IPS-11a (cell line): Measurements from ENCODE around the gene ANXA3.

Experiments
- H3K4me3 ChIP-seq: one replicate; pipeline ENCODE4 v1.5.1; 2013; ENCODE audit warnings: low read depth, low read length, control low read depth

Gene ANXA3

GRCh38 chr4:78610546-78611214 is 59.1 kb downstream of the ANXA3 start:
- H3K4me3 ChIP-seq, result no peak overlapping the region

GRCh38 chr4:78611215-78611558 is 59.6 kb downstream of the ANXA3 start:
- H3K4me3 ChIP-seq, result no peak overlapping the region

DNA sequence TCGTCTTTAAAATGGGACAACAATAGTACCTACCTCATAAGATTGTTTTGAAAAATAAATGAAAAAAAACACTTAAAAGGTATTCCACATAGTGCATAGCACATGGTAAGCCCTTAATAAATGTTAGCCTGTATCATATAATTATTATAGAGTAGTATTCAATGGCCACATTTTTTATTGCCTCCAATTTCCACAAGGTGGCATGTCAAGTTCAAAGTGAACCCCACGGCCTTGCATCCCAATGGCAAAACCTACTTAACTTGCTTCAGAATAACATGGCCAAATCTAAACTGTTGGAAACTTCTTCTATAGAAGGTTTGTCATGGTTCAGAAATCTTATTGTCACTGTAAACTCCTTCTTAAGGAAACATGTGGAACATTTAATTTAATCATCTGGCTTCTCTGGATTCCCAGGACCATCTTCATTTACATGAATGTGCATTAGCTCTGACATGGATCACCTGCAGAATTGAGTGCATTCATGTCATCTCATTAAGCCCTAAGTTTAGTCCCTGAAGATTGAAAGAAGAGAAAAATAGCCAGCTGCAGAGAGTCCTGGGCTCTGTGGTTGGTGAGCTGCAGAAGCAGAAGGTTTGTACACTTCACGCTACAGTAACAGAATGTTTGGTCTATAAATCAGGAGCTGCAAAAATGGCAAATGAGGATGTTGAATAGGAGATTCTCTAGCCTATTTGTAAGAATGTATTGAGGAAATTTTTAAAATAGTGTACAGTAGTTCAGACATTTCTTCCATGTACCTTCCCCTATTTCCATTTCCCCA is 61.0 kb downstream of the ANXA3 start:
- H3K4me3 ChIP-seq, result no peak overlapping the region

GRCh38 chr4:78613522-78614321 is 62.2 kb downstream of the ANXA3 start:
- H3K4me3 ChIP-seq, result no peak overlapping the region

DNA sequence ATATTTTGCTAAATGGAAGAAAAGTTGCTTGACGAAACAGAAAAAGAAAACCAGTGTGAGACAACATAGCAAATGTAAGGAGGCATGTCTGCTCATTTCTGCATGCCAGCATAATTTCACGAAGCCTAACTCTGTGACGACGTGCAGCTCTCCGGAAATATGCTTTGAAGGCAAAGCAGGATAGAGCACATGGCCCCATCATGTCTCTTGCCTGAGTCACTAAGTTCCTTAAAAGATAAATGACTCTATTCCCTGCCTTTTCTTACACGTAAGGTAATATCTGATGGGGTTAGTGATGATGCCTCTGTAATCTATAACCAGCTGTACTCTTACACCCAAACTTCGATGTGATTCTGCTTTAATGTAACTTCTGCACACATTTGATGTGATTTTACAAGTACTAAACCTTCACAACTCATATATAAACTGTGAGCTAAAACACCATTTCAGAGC is 64.5 kb downstream of the ANXA3 start:
- no peak overlapping the region for H3K4me3 ChIP-seq

DNA sequence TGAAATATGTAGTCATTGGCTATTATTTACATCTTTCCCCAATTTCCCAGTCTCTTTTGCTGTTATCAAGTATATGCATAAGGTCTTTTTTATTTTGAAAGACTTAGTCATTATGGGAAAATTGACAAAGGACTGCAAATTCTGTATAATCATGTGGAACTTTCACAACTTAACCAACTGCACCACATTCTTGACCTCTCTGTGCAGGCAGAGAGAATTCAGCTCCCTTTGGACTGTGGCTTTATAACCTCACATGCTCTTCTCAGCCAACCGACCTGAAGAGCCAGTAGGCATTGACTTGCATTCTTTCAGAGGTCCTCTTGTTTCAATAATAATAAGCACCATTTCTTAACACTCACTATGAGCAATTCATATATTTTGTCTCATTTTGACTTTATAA is 66.9 kb downstream of the ANXA3 start:
- H3K4me3 ChIP-seq, result no peak overlapping the region

- no peak overlapping the region for H3K4me3 ChIP-seq
Observed at GRCh38 chr4:78621395-78621794, 69.8 kb downstream of the ANXA3 start.

DNA sequence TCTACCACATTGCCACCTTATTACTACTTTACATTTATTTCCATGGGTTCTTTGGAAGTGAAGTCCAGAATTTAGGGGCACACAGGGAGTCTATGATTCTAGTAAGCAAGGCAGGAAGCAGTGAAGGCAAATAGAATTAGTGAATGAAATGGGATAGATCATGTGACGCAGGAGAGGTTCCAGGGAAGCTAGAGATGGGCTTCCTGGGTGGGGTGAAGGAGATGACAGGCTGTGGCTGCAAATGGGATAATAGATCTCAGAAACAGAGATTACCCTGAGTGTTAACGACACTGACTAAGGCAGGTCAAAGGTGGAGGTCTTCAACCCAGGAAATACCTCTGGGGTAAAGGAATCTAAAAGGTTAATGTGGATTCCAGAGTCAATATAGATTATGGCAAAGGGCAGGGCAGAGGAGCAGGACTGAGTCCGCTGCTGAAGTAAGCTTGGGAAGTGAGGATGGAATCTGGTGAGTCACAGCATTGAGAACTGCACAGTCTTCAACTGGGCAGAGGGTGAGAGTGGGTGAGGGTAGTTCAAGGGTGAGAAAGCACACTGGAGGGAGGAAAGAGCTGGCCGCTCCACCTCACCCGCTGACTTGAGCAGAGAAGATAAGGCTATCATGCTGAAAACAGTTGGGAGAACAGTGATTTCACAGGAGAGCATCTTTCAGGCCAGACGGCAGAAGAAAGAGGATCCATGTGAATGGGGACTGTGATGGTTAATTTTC is 70.8 kb downstream of the ANXA3 start:
- H3K4me3 ChIP-seq, result no peak overlapping the region

DNA sequence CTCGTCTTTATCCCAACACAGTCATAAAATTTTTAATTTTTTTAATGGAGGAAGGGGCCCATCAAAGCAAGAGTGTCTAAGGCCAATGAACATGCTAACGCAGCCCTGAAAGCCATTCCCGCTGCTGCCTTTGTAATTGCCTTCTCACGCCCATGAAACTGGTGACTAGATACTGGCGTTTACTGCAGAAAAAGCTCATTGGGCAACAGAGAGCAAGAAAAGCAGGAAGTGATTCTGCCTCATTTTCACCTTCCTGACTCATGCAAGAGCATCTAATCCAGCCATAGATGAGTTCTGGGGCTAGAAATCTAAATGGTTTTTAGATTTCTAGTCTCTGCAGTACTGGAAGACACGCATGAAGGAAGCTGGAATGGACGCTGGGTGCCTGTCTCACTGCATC is 72.5 kb downstream of the ANXA3 start:
- no peak overlapping the region for H3K4me3 ChIP-seq

GRCh38 chr4:78625073-78625472 is 73.5 kb downstream of the ANXA3 start:
- H3K4me3 ChIP-seq, result no peak overlapping the region

GRCh38 chr4:78627046-78627965 is 75.7 kb downstream of the ANXA3 start:
- H3K4me3 ChIP-seq, result no peak overlapping the region

- no peak overlapping the region for H3K4me3 ChIP-seq
Observed at GRCh38 chr4:78627966-78628678, 76.6 kb downstream of the ANXA3 start.

GRCh38 chr4:78629991-78630541 is 78.5 kb downstream of the ANXA3 start:
- no peak overlapping the region for H3K4me3 ChIP-seq

GRCh38 chr4:78630615-78631014 is 79.0 kb downstream of the ANXA3 start:
- H3K4me3 ChIP-seq, result no peak overlapping the region

DNA sequence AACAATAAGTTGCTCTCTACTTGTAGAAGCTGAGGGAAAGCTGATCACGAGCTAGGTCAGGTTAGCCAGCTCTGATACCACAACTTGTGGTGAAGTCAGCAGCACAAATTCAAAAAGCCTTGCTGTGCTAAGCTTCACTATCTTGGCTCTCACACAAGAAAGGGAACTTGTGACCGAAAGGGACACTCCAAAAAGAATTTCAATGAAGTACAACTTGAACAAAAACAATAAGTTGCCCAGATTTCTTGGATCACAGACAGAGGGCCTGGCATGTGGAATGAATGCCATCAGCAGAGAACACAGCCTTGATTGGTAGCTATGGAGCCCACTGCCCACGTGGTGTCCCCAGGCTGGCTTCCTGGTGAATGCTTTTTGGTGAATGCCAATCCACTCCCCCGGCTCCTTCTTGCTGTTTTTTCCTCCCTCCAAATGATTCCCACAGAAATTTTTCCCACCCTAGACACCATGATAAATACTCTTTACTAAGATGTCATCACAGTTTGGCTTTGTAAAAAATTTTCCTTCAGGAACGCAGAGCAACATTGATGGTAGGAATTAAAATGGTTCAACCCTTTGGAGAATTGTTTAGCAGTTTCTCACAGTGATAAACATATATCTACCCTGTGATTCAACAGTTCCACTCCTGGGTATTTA is 82.6 kb downstream of the ANXA3 start:
- H3K4me3 ChIP-seq, result no peak overlapping the region

- no peak overlapping the region for H3K4me3 ChIP-seq
Observed at GRCh38 chr4:78638337-78639172, 87.0 kb downstream of the ANXA3 start.

DNA sequence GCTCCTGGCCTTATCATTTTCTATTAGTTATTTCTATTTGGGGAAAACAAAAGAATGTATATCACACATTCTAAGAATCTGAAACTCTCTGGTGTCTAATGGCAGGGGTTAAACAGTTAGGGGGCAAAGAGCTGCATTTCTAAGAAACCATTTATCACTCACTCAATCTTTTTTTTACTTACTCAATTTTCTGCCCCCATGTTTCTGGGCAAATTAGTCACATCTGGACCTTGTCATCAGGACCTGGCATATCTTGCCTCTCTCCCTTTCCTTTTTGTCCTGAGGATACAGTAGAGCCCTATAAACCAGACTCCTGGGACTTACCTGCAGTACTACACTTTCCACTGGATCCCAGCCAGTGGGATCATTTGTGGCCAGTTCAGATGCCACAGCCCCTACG is 89.1 kb downstream of the ANXA3 start:
- H3K4me3 ChIP-seq, result no peak overlapping the region

GRCh38 chr4:78642934-78643333 is 91.4 kb downstream of the ANXA3 start:
- H3K4me3 ChIP-seq, result no peak overlapping the region
